A172 (cell line): Measurements from ENCODE around the gene GBX2. TPM values are rescaled to one million over a fixed set of nuclear protein-coding genes. Genes with fewer than 3 reads are reported as not detected.
"Not testable (repeated sequence)": the region's sequence is repeated elsewhere in the genome, so short reads cannot be mapped to it uniquely, and the experiment has no call there.

ENCODE experiments used
- DNase-seq: peaks from one replicate; pipeline ENCODE4 v3.0.0-alpha.2; 2015; ENCODE audit warnings: low spot score
- total RNA-seq: library from RNA; depleted of rRNA; stranded (reverse); fragments of >200 nt; shearing (Covaris generic); gene quantifications from 2 replicates; pipeline ENCODE4 v1.2.3, GENCODE V29; 2014

Gene GBX2
- total RNA-seq, 1 experiment from 2014 or later: 6.4 TPM

GRCh38 chr2:236156095-236156859, 11.9 kb downstream of the GBX2 start:
- no peak for DNase-seq

GRCh38 chr2:236155406-236155805, 12.8 kb downstream of the GBX2 start:
- no peak for DNase-seq

GRCh38 chr2:236146436-236146835, 21.8 kb downstream of the GBX2 start:
- no peak for DNase-seq

GRCh38 chr2:236143811-236144210, 24.4 kb downstream of the GBX2 start:
- no peak for DNase-seq

- not testable (repeated sequence) for DNase-seq
Measured at GRCh38 chr2:236141616-236142015, 26.6 kb downstream of the GBX2 start.

GRCh38 chr2:236137066-236137465, 31.1 kb downstream of the GBX2 start:
- DNase-seq: no peak

- no peak for DNase-seq
Measured at GRCh38 chr2:236136538-236136937, 31.6 kb downstream of the GBX2 start.

- no peak for DNase-seq
Measured at GRCh38 chr2:236133410-236134012, 34.7 kb downstream of the GBX2 start.

- DNase-seq: no peak
Measured at GRCh38 chr2:236131073-236131692, 37.0 kb downstream of the GBX2 start.

GRCh38 chr2:236130349-236130998, 37.7 kb downstream of the GBX2 start:
- no peak for DNase-seq

- no peak for DNase-seq
Measured at GRCh38 chr2:236129935-236130334, 38.3 kb downstream of the GBX2 start.

GRCh38 chr2:236128321-236128720, 39.9 kb downstream of the GBX2 start:
- DNase-seq: no peak

- DNase-seq: peak; percentile 5
Measured at GRCh38 chr2:236127010-236127409, 41.2 kb downstream of the GBX2 start.

- DNase-seq: no peak
Measured at GRCh38 chr2:236125541-236125940, 42.6 kb downstream of the GBX2 start.

GRCh38 chr2:236124182-236124893, 43.8 kb downstream of the GBX2 start:
- no peak for DNase-seq

- no peak for DNase-seq
Measured at GRCh38 chr2:236123716-236124115, 44.5 kb downstream of the GBX2 start.

- no peak for DNase-seq
Measured at GRCh38 chr2:236122236-236122635, 46.0 kb downstream of the GBX2 start.

- no peak for DNase-seq
Measured at GRCh38 chr2:236121546-236121945, 46.6 kb downstream of the GBX2 start.

GRCh38 chr2:236120829-236121228, 47.4 kb downstream of the GBX2 start:
- no peak for DNase-seq

- DNase-seq: no peak
Measured at GRCh38 chr2:236120141-236120601, 48.0 kb downstream of the GBX2 start.

GRCh38 chr2:236119476-236119875, 48.7 kb downstream of the GBX2 start:
- no peak for DNase-seq

GRCh38 chr2:236119003-236119402, 49.2 kb downstream of the GBX2 start:
- no peak for DNase-seq
